ENCODE results near the gene CAPN8.
"Not testable (repeated sequence)": the region's sequence is repeated elsewhere in the genome, so short reads cannot be mapped to it uniquely, and the experiment has no call there.

The CAPN8 gene

GRCh38 chr1:223519116-223519515, 146.4 kb downstream of the CAPN8 start:
- no peak for DNase-seq

GRCh38 chr1:223518553-223518952, 146.9 kb downstream of the CAPN8 start:
- not testable (repeated sequence) for DNase-seq

- DNase-seq: no peak
Measured at GRCh38 chr1:223515926-223516325, 149.6 kb downstream of the CAPN8 start.

GRCh38 chr1:223515421-223515820, 150.1 kb downstream of the CAPN8 start:
- peak; percentile 8 for DNase-seq

GRCh38 chr1:223514644-223515043, 150.9 kb downstream of the CAPN8 start:
- no peak for DNase-seq

- DNase-seq: no peak
Measured at GRCh38 chr1:223513309-223513708, 152.2 kb downstream of the CAPN8 start.

- no peak for DNase-seq
Measured at GRCh38 chr1:223512057-223512456, 153.4 kb downstream of the CAPN8 start.

GRCh38 chr1:223508796-223509195, 156.7 kb downstream of the CAPN8 start:
- DNase-seq: no peak

GRCh38 chr1:223504741-223505140, 160.8 kb downstream of the CAPN8 start:
- no peak for DNase-seq

- DNase-seq: no peak
Measured at GRCh38 chr1:223503348-223503747, 162.2 kb downstream of the CAPN8 start.

GRCh38 chr1:223500560-223501425, 164.7 kb downstream of the CAPN8 start:
- DNase-seq: no peak

- no peak for DNase-seq
Measured at GRCh38 chr1:223496883-223497282, 168.6 kb downstream of the CAPN8 start.

- no peak for DNase-seq
Measured at GRCh38 chr1:223494926-223495645, 170.4 kb downstream of the CAPN8 start.

GRCh38 chr1:223492044-223492443, 173.5 kb downstream of the CAPN8 start:
- DNase-seq: no peak

Data from CD4-positive, alpha-beta T cell treated with Interferon gamma for 1 hour (primary cell).